Smooth muscle cell of the umbilical artery (primary cell): ENCODE results near the gene RABGAP1. TPM values are rescaled to one million over a fixed set of nuclear protein-coding genes. Genes with fewer than 3 reads are reported as not detected.

ENCODE experiments used
- total RNA-seq: library from RNA; depleted of rRNA; stranded (reverse); fragments of >200 nt; gene quantifications from 2 replicates; pipeline ENCODE4 v1.2.3, GENCODE V29; 2014

Gene RABGAP1
- 48.2 and 49.0 TPM in 2 replicates for total RNA-seq

GRCh38 chr9:122940749-122941581 lies at the start of gene RABGAP1:
TSS of gene RABGAP1 (plus strand) at chr9:122941020. CDS start at chr9:122957060, 16,040 bp downstream.

GRCh38 chr9:122904823-122905710 lies 35.8 kb upstream of the RABGAP1 start, which contains the start of gene RC3H2:
TSS of gene RC3H2 (minus strand) at chr9:122905359. CDS start at chr9:122897509, 7,850 bp downstream.

GRCh38 chr9:122912964-122913673 lies 27.7 kb upstream of the RABGAP1 start, which contains the start of gene ZBTB6:
TSS of gene ZBTB6 (minus strand) at chr9:122913323. CDS start at chr9:122912072, 1,251 bp downstream.

GRCh38 chr9:122931226-122932121 lies 9.3 kb upstream of the RABGAP1 start, which contains the start of gene ZBTB26:
TSS of gene ZBTB26 (minus strand) at chr9:122931512. CDS start at chr9:122919934, 11,578 bp downstream.

GRCh38 chr9:123033352-123033751 lies 92.5 kb downstream of the RABGAP1 start, which contains the start of gene GPR21:
TSS of gene GPR21 (plus strand) at chr9:123033667. CDS start at chr9:123034567, 900 bp downstream.

Other genes with a start within 250 kb of the RABGAP1 start
- not detected in 2 replicates for gene OR1L4, start 217.0 kb upstream of the RABGAP1 start, total RNA-seq
- gene OR1L6, start 198.7 kb upstream of the RABGAP1 start, total RNA-seq: not detected in 2 replicates
- not detected in 2 replicates for gene OR5C1, start 152.1 kb upstream of the RABGAP1 start, total RNA-seq
- gene OR1K1, start 140.9 kb upstream of the RABGAP1 start, total RNA-seq: not detected in 2 replicates
- 34.7 and 41.0 TPM in 2 replicates for gene PDCL, start 112.4 kb upstream of the RABGAP1 start, total RNA-seq
- gene RC3H2, start 35.7 kb upstream of the RABGAP1 start, total RNA-seq: 46.0 and 70.8 TPM in 2 replicates
- gene ZBTB6, start 27.7 kb upstream of the RABGAP1 start, total RNA-seq: 14.1 and 15.4 TPM in 2 replicates
- 4.5 and 5.5 TPM in 2 replicates for gene ZBTB26, start 9.5 kb upstream of the RABGAP1 start, total RNA-seq
- 0.89 and 0.97 TPM in 2 replicates for gene GPR21, start 92.6 kb downstream of the RABGAP1 start, total RNA-seq